ENCODE data around the gene BCL2L15. TPM values are rescaled to one million over a fixed set of nuclear protein-coding genes. Genes with fewer than 3 reads are reported as not detected.

The BCL2L15 gene
- total RNA-seq, 4 donors from 2014 or later: 0.32 TPM; not detected in 3

- ATAC-seq (no peak), DNase-seq (no peak)
- H3K4me1 ChIP-seq: no peaks in the 10 kb centered on the region
- no peak overlapping the region for H3K27ac ChIP-seq
- no peaks in the 10 kb centered on the region for H3K36me3 ChIP-seq
- H3K4me3 ChIP-seq: no peak overlapping the region
- no peaks in the 10 kb centered on the region for H3K27me3 ChIP-seq
- H3K9me3 ChIP-seq: no peaks in the 10 kb centered on the region
- intact Hi-C loops (cut with DNase I; ENCODE audit: low total_unique reads) (no loop called here), in situ Hi-C loops (cut with MboI; ENCODE audit: low sequenced_read_pairs in 4 of 4) (no loop called here)
- TF ChIP-seq POLR2A (IDR thresholded peaks at IDR 0.05) (no peak), CTCF (IDR thresholded peaks at IDR 0.05 in 4 of 5, conservative IDR thresholded peaks at IDR 0.05 in 1 of 5) (no peak)
Observed at GRCh38 chr1:113860891-113861290, 26.5 kb downstream of the BCL2L15 start.

GRCh38 chr1:113859478-113860175 lies 27.8 kb downstream of the BCL2L15 start:
- H3K27ac ChIP-seq: no peak overlapping the region

GRCh38 chr1:113858982-113859381 lies 28.4 kb downstream of the BCL2L15 start:
- H3K4me3 ChIP-seq: no peak overlapping the region
- intact Hi-C loops (cut with DNase I; ENCODE audit: low total_unique reads) (no loop called here), in situ Hi-C loops (cut with MboI; ENCODE audit: low sequenced_read_pairs in 4 of 4) (no loop called here)
- no peak overlapping the region for H3K27ac ChIP-seq
- no peak for DNase-seq
- no peaks in the 10 kb centered on the region for H3K9me3 ChIP-seq
- no peaks in the 10 kb centered on the region for H3K4me1 ChIP-seq
- H3K36me3 ChIP-seq: no peaks in the 10 kb centered on the region
- H3K27me3 ChIP-seq: no peaks in the 10 kb centered on the region
- ATAC-seq: no peak
- no peak for TF ChIP-seq POLR2A (IDR thresholded peaks at IDR 0.05)
- TF ChIP-seq CTCF (IDR thresholded peaks at IDR 0.05 in 4 of 5, conservative IDR thresholded peaks at IDR 0.05 in 1 of 5): no peak

More at GRCh38 chr1:113859478-113860175, 27.8 kb downstream of the BCL2L15 start:
- no peak overlapping the region for H3K4me3 ChIP-seq
- DNase-seq (no peak), ATAC-seq (no peak)
- intact Hi-C loops (cut with DNase I; ENCODE audit: low total_unique reads): no loop called here
- TF ChIP-seq CTCF (IDR thresholded peaks at IDR 0.05 in 4 of 5, conservative IDR thresholded peaks at IDR 0.05 in 1 of 5): no peak
- TF ChIP-seq POLR2A (IDR thresholded peaks at IDR 0.05): no peak
- in situ Hi-C loops (cut with MboI; ENCODE audit: low sequenced_read_pairs in 4 of 4): no loop called here
- H3K4me1 ChIP-seq: no peaks in the 10 kb centered on the region
- H3K36me3 ChIP-seq: no peaks in the 10 kb centered on the region
- H3K9me3 ChIP-seq: no peaks in the 10 kb centered on the region
- no peaks in the 10 kb centered on the region for H3K27me3 ChIP-seq

- ATAC-seq (no peak), DNase-seq (no peak)
- Histone ChIP-seq H3K27ac (no peak overlapping the region), H3K4me1 (no peaks in the 10 kb centered on the region), H3K9me3 (no peaks in the 10 kb centered on the region), H3K36me3 (no peaks in the 10 kb centered on the region), H3K27me3 (no peaks in the 10 kb centered on the region), H3K4me3 (no peak overlapping the region)
- intact Hi-C loops (cut with DNase I; ENCODE audit: low total_unique reads) (no loop called here), in situ Hi-C loops (cut with MboI; ENCODE audit: low sequenced_read_pairs in 4 of 4) (no loop called here)
- TF ChIP-seq POLR2A (IDR thresholded peaks at IDR 0.05) (no peak), CTCF (IDR thresholded peaks at IDR 0.05 in 4 of 5, conservative IDR thresholded peaks at IDR 0.05 in 1 of 5) (no peak)
Observed at GRCh38 chr1:113858418-113858817, 29.0 kb downstream of the BCL2L15 start.

- Histone ChIP-seq H3K4me3 (no peak overlapping the region), H3K36me3 (no peaks in the 10 kb centered on the region), H3K27me3 (no peaks in the 10 kb centered on the region), H3K4me1 (no peaks in the 10 kb centered on the region), H3K27ac (no peak overlapping the region), H3K9me3 (no peaks in the 10 kb centered on the region)
- DNase-seq (no peak), ATAC-seq (no peak)
- TF ChIP-seq POLR2A (IDR thresholded peaks at IDR 0.05) (no peak), CTCF (IDR thresholded peaks at IDR 0.05 in 4 of 5, conservative IDR thresholded peaks at IDR 0.05 in 1 of 5) (no peak)
- intact Hi-C loops (cut with DNase I; ENCODE audit: low total_unique reads): no loop called here
- in situ Hi-C loops (cut with MboI; ENCODE audit: low sequenced_read_pairs in 4 of 4): no loop called here
Observed at GRCh38 chr1:113857776-113858175, 29.6 kb downstream of the BCL2L15 start.

Data from gastrocnemius medialis (tissue), 4 donors.